OCI-LY3 (cell line): ENCODE measurements around the gene GRID2.

Source experiments
- H2AFZ ChIP-seq: fragments of 200-600, 300-600 bp; shearing (Covaris generic); 2 replicates; pipeline ENCODE4 v1.6.0; 2014; ENCODE audit warnings: antibody characterized with exemption, low read depth, low read length
- H3K27ac ChIP-seq: fragments of 200-600, 300-600 bp; sonication (generic); 2 replicates; pipeline ENCODE4 v1.5.1; 2014; ENCODE audit warnings: mild to moderate bottlenecking, low read length, moderate library complexity, mixed read lengths
- H3K27me3 ChIP-seq: fragments of 200-600, 300-600 bp; sonication (generic); 2 replicates; pipeline ENCODE4 v1.6.1; 2014; ENCODE audit warnings: low read depth, low read length, mixed read lengths
- H3K36me3 ChIP-seq: fragments of 200-600, 300-600 bp; sonication (generic); replicated peaks from 2 replicates; pipeline ENCODE3; 2014; ENCODE audit warnings: low read depth, low read length, mixed read lengths
- H3K4me1 ChIP-seq: fragments of 300-600, 200-600 bp; sonication (generic); 2 replicates; pipeline ENCODE4 v1.6.1; 2014; ENCODE audit warnings: low read length, mixed read lengths
- H3K4me2 ChIP-seq: fragments of 200-600, 300-600 bp; sonication (generic); 2 replicates; pipeline ENCODE4 v1.6.1; 2014; ENCODE audit warnings: low read length, mixed read lengths
- H3K4me3 ChIP-seq: fragments of 300-600, 200-600 bp; sonication (generic); 2 replicates; pipeline ENCODE4 v1.5.1; 2014; ENCODE audit warnings: antibody characterized with exemption, mild to moderate bottlenecking, low read length, moderate library complexity
- H3K79me2 ChIP-seq: fragments of 300-600, 200-600 bp; shearing (Covaris generic); 2 replicates; pipeline ENCODE4 v1.6.1; 2014; ENCODE audit warnings: mild to moderate bottlenecking, low read length, mixed read lengths
- H3K9ac ChIP-seq: fragments of 300-600, 200-600 bp; shearing (Covaris generic); 2 replicates; pipeline ENCODE4 v1.6.0; 2014; ENCODE audit warnings: mild to moderate bottlenecking, low read length, moderate library complexity
- H3K9me3 ChIP-seq: fragments of 200-600, 300-600 bp; shearing (Covaris generic); 2 replicates; pipeline ENCODE4 v1.6.1; 2014; ENCODE audit warnings: low read length, mixed read lengths; ENCODE audit not compliant: insufficient read depth
- H4K20me1 ChIP-seq: fragments of 200-600, 300-600 bp; sonication (generic); 2 replicates; pipeline ENCODE4 v1.6.1; 2016; ENCODE audit warnings: low read length, mixed read lengths; ENCODE audit not compliant: insufficient read depth
- EZH2phosphoT487 ChIP-seq: fragments of 200-600 bp; shearing (Covaris generic); IDR thresholded peaks from 2 replicates; pipeline ENCODE4 v1.6.1; 2018; ENCODE audit warnings: antibody characterized with exemption, mixed run types, low read depth
- TF ChIP-seq, protein P1 (sequence below): fragments of 200-600, 300-600 bp; sonication (generic); IDR thresholded peaks from 2 replicates; pipeline ENCODE4 v1.5.1; 2014; ENCODE audit warnings: antibody characterized with exemption, low read length, low read depth

The GRID2 gene

DNA sequence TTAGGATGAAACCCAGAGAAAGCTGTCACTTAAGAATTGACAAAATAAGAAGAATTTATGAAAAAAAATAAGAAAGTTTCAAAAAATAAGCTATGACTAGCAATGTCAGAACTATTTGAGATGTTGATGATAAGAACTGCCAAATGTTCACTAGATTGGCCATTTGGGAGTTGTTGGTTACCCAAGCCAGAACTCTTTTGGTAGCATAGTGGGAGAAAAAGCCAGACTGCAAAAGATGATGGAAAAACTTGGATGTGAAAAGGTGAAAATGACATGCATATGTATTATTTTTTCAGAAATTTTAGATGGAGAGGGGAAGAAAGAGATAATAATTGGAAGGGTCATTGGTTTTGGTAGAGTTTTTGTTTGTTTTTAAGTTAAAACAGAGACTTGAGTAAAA, 1127.6 kb downstream of the GRID2 start:
- Histone ChIP-seq H3K27me3 (no peaks in the 10 kb centered on the region), H3K36me3 (no peaks in the 10 kb centered on the region), H3K4me2 (no peak overlapping the region), H3K79me2 (no peaks in the 10 kb centered on the region), H3K9me3 (no peaks in the 10 kb centered on the region), H3K27ac (no peak overlapping the region), H3K9ac (no peak overlapping the region), H3K4me1 (no peaks in the 10 kb centered on the region), H4K20me1 (no peaks in the 10 kb centered on the region), H3K4me3 (no peak overlapping the region), H2AFZ (no peak overlapping the region)
- TF ChIP-seq, protein P1, sequence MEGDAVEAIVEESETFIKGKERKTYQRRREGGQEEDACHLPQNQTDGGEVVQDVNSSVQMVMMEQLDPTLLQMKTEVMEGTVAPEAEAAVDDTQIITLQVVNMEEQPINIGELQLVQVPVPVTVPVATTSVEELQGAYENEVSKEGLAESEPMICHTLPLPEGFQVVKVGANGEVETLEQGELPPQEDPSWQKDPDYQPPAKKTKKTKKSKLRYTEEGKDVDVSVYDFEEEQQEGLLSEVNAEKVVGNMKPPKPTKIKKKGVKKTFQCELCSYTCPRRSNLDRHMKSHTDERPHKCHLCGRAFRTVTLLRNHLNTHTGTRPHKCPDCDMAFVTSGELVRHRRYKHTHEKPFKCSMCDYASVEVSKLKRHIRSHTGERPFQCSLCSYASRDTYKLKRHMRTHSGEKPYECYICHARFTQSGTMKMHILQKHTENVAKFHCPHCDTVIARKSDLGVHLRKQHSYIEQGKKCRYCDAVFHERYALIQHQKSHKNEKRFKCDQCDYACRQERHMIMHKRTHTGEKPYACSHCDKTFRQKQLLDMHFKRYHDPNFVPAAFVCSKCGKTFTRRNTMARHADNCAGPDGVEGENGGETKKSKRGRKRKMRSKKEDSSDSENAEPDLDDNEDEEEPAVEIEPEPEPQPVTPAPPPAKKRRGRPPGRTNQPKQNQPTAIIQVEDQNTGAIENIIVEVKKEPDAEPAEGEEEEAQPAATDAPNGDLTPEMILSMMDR: no peak

DNA sequence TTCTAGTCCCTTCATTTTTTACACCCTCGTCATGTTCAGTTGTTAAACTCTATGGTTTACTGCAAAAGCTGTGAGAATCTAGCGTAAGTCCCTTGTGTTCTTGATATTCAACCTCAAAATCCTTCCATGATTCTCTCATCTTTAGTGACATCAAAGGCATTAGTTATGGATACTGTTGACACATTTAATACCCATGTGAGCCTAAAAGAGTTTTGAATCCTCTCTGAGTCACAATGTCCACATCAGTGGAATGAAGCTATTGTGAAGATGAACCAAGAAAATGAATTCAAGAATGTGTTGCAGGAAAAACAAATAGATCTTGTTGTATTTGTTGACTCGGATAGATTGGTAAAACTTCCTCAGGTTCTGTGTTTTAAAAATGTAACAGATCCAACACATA, 1130.1 kb downstream of the GRID2 start:
- Histone ChIP-seq H3K79me2 (no peaks in the 10 kb centered on the region), H3K9ac (no peak overlapping the region), H3K27me3 (no peaks in the 10 kb centered on the region), H3K9me3 (no peaks in the 10 kb centered on the region), H3K36me3 (no peaks in the 10 kb centered on the region), H3K4me2 (no peak overlapping the region), H2AFZ (no peak overlapping the region), H3K4me1 (no peaks in the 10 kb centered on the region), H3K4me3 (no peak overlapping the region), H3K27ac (no peak overlapping the region), H4K20me1 (no peaks in the 10 kb centered on the region)
- TF ChIP-seq EZH2phosphoT487: no peak
- TF ChIP-seq, protein P1: no peak

DNA sequence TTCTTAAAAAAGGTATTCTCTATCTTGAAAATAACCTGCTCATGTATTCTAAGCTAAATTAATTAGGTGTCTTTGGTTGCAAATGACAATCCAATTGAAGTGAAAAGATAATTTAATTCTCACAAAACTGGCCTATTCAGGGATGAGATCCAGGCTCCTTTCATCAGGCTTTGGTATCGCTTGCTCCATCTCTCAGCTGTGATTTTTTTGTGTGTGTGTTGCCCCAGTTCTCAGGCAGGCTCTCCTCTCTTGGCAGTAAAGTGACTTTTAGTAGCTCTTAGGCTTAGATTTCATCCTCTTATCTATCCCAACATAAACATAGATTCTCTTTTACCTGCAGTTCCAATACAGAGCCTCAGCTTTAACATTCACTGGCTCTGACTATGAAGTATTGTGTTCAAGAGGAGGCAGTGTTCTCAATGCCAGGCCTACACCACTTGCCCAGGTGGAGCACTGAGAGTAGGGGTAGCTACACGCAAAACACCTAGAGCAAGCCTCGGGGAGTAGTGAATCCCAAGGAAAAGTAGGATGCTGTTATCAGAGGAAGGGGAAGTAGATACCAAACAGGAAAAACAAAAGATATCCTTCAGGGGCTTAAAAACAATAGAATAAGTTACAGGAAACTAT, 1132.3 kb downstream of the GRID2 start:
- Histone ChIP-seq H3K36me3 (no peaks in the 10 kb centered on the region), H3K79me2 (no peaks in the 10 kb centered on the region), H3K9ac (no peak overlapping the region), H3K4me3 (no peak overlapping the region), H3K4me2 (no peak overlapping the region), H3K4me1 (no peaks in the 10 kb centered on the region), H3K27me3 (no peaks in the 10 kb centered on the region), H3K9me3 (no peaks in the 10 kb centered on the region), H4K20me1 (no peaks in the 10 kb centered on the region), H3K27ac (no peak overlapping the region), H2AFZ (no peak overlapping the region)
- no peak for TF ChIP-seq EZH2phosphoT487
- TF ChIP-seq, protein P1: no peak

DNA sequence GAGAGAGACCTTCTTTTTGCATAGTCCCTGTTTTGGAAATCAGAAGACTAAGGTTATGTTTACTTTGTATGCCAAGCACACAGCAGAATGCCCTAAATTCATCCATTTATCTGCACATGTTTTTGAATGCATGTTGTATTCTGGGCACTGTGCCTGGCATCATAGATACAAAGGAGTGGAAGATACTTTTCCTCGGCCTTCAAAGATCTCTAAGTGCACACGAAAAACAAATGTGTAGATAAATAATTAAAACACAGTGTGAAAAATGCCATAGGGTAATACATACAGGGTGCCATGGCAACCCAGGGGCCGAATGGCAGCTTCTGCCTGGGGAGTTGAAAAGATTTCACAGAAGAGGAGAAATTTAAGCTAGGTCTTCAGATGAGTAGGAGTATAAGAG, 1134.2 kb downstream of the GRID2 start:
- Histone ChIP-seq H3K9ac (no peak overlapping the region), H3K27me3 (no peaks in the 10 kb centered on the region), H3K36me3 (no peaks in the 10 kb centered on the region), H2AFZ (no peak overlapping the region), H3K4me3 (no peak overlapping the region), H3K4me2 (no peak overlapping the region), H3K79me2 (no peaks in the 10 kb centered on the region), H3K27ac (no peak overlapping the region), H3K4me1 (no peaks in the 10 kb centered on the region), H4K20me1 (no peaks in the 10 kb centered on the region), H3K9me3 (no peaks in the 10 kb centered on the region)
- TF ChIP-seq, protein P1: no peak
- TF ChIP-seq EZH2phosphoT487: no peak
